Measurements from ENCODE around the gene CCSER1. TPM values are rescaled to one million over a fixed set of nuclear protein-coding genes. Genes with fewer than 3 reads are reported as not detected.

CCSER1 gene
- total and polyA plus RNA-seq, 2 donors (not counting 1 experiment from before 2014, with no cell fraction given), result 10.7 to 39.5 TPM

- no peak overlapping the region for H3K27ac Mint-ChIP-seq
- Histone ChIP-seq H3K9me3 (ENCODE audit: control extremely low read depth in 1 of 3, control insufficient read depth in 2 of 3, insufficient read depth in 1 of 3, low read length in 2 of 3) (peaks cover 0 to 31% (median 2%) of the 10 kb centered on the region in 3 donors), H3K79me2 (ENCODE audit: control insufficient read depth, insufficient read depth, low read length) (no peaks in the 10 kb centered on the region), H3K4me2 (replicated peaks; ENCODE audit: low read depth, low read length, poor library complexity, severe bottlenecking) (no peak overlapping the region), H3K36me3 (replicated peaks in 1 of 2; ENCODE audit: control extremely low read depth in 1 of 2, control insufficient read depth in 1 of 2, extremely low read depth in 1 of 2, insufficient read depth in 2 of 2, low read length in 1 of 2) (peaks cover 0 to 3% of the 10 kb centered on the region in 2 experiments), H4K20me1 (ENCODE audit: control insufficient read depth, insufficient read depth, low read length, poor library complexity, severe bottlenecking) (no peaks in the 10 kb centered on the region), H3K9ac (ENCODE audit: low read length) (no peak overlapping the region), H3K4me3 (ENCODE audit: control extremely low read depth in 1 of 5, extremely low read depth in 1 of 5, insufficient read depth in 1 of 5, low read depth in 2 of 5, low read length in 4 of 5) (no peak overlapping the region), H2AFZ (ENCODE audit: insufficient read depth, low read depth, low read length, poor library complexity, severe bottlenecking) (no peak overlapping the region), H3K27ac (ENCODE audit: low read length in 2 of 2) (no peak overlapping the region), H3K4me1 (ENCODE audit: control insufficient read depth in 2 of 2, insufficient read depth in 2 of 2, low read length in 2 of 2) (no peaks in the 10 kb centered on the region), H3K27me3 (replicated peaks in 1 of 4; ENCODE audit: control extremely low read depth in 1 of 4, control insufficient read depth in 3 of 4, insufficient read depth in 4 of 4, low read length in 3 of 4) (no peaks in the 10 kb centered on the region)
- intact Hi-C loops (cut with micrococcal nuclease), result no loop called here
- H3K4me3 Mint-ChIP-seq, result no peak overlapping the region
- CTCF ChIA-PET, result no interaction called here
- no peaks in the 10 kb centered on the region for H3K27me3 Mint-ChIP-seq
- H3K9me3 Mint-ChIP-seq (ENCODE audit: insufficient read depth), result peaks cover 5% of the 10 kb centered on the region
- POLR2A ChIA-PET, result no interaction called here
- no peak for DNase-seq
- 100% methylated on average over 11 of the region's 11 CpGs for WGBS (ENCODE audit: insufficient coverage)
- TF ChIP-seq, protein P1, sequence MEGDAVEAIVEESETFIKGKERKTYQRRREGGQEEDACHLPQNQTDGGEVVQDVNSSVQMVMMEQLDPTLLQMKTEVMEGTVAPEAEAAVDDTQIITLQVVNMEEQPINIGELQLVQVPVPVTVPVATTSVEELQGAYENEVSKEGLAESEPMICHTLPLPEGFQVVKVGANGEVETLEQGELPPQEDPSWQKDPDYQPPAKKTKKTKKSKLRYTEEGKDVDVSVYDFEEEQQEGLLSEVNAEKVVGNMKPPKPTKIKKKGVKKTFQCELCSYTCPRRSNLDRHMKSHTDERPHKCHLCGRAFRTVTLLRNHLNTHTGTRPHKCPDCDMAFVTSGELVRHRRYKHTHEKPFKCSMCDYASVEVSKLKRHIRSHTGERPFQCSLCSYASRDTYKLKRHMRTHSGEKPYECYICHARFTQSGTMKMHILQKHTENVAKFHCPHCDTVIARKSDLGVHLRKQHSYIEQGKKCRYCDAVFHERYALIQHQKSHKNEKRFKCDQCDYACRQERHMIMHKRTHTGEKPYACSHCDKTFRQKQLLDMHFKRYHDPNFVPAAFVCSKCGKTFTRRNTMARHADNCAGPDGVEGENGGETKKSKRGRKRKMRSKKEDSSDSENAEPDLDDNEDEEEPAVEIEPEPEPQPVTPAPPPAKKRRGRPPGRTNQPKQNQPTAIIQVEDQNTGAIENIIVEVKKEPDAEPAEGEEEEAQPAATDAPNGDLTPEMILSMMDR (IDR thresholded peaks at IDR 0.05), result no peak
- no peak for TF ChIP-seq EZH2 (IDR thresholded peaks at IDR 0.05; ENCODE audit: borderline replicate concordance, insufficient read depth, low read depth, low read length, poor library complexity, severe bottlenecking)
- H3K4me1 Mint-ChIP-seq, result no peaks in the 10 kb centered on the region
- no peak for ATAC-seq (ENCODE audit: low read depth)
Measured at GRCh38 chr4:90456891-90457290, 329.7 kb downstream of the CCSER1 start.

- intact Hi-C loops (cut with micrococcal nuclease), result no loop called here
- WGBS (ENCODE audit: insufficient coverage), result 91% methylated on average over 6 of the region's 6 CpGs
- ATAC-seq (ENCODE audit: low read depth), result no peak
Measured at GRCh38 chr4:90457817-90458216, 330.6 kb downstream of the CCSER1 start.

More at GRCh38 chr4:90457817-90458216, 330.6 kb downstream of the CCSER1 start:
- Histone ChIP-seq H3K27ac (ENCODE audit: low read length in 2 of 2) (no peak overlapping the region), H4K20me1 (ENCODE audit: control insufficient read depth, insufficient read depth, low read length, poor library complexity, severe bottlenecking) (no peaks in the 10 kb centered on the region), H3K36me3 (replicated peaks in 1 of 2; ENCODE audit: control extremely low read depth in 1 of 2, control insufficient read depth in 1 of 2, extremely low read depth in 1 of 2, insufficient read depth in 2 of 2, low read length in 1 of 2) (peaks cover 0 to 3% of the 10 kb centered on the region in 2 experiments), H3K4me3 (ENCODE audit: control extremely low read depth in 1 of 5, extremely low read depth in 1 of 5, insufficient read depth in 1 of 5, low read depth in 2 of 5, low read length in 4 of 5) (no peak overlapping the region), H2AFZ (ENCODE audit: insufficient read depth, low read depth, low read length, poor library complexity, severe bottlenecking) (no peak overlapping the region), H3K4me1 (ENCODE audit: control insufficient read depth in 2 of 2, insufficient read depth in 2 of 2, low read length in 2 of 2) (no peaks in the 10 kb centered on the region), H3K27me3 (replicated peaks in 1 of 4; ENCODE audit: control extremely low read depth in 1 of 4, control insufficient read depth in 3 of 4, insufficient read depth in 4 of 4, low read length in 3 of 4) (no peaks in the 10 kb centered on the region), H3K4me2 (replicated peaks; ENCODE audit: low read depth, low read length, poor library complexity, severe bottlenecking) (no peak overlapping the region), H3K9me3 (ENCODE audit: control extremely low read depth in 1 of 3, control insufficient read depth in 2 of 3, insufficient read depth in 1 of 3, low read length in 2 of 3) (peaks cover 0 to 28% (median 2%) of the 10 kb centered on the region in 3 donors), H3K79me2 (ENCODE audit: control insufficient read depth, insufficient read depth, low read length) (no peaks in the 10 kb centered on the region), H3K9ac (ENCODE audit: low read length) (no peak overlapping the region)
- no peaks in the 10 kb centered on the region for H3K27me3 Mint-ChIP-seq
- no peak overlapping the region for H3K4me3 Mint-ChIP-seq
- H3K27ac Mint-ChIP-seq, result no peak overlapping the region
- H3K4me1 Mint-ChIP-seq, result no peaks in the 10 kb centered on the region
- CTCF ChIA-PET, result no interaction called here
- POLR2A ChIA-PET, result no interaction called here
- peaks cover 5% of the 10 kb centered on the region for H3K9me3 Mint-ChIP-seq (ENCODE audit: insufficient read depth)
- no peak for TF ChIP-seq EZH2 (IDR thresholded peaks at IDR 0.05; ENCODE audit: borderline replicate concordance, insufficient read depth, low read depth, low read length, poor library complexity, severe bottlenecking)
- TF ChIP-seq, protein P1 (IDR thresholded peaks at IDR 0.05), result no peak
- no peak for DNase-seq

Measured in B cell (primary cell).